RWPE2 (cell line): Measurements from ENCODE around the gene LRRN1.

ENCODE experiments used
- ATAC-seq: fragments of 200-7000 bp; cut with Tn5 transposase; 3 replicates; pipeline ENCODE4 v1.9.1; 2021; ENCODE audit warnings: low read depth
- DNase-seq: peaks from one replicate; pipeline ENCODE4 v3.0.0-alpha.2; 2020; ENCODE audit warnings: low spot score
- H3K27ac ChIP-seq: fragments of 450-650 bp; 2 replicates; pipeline ENCODE4 v1.5.1; 2017; ENCODE audit warnings: mild to moderate bottlenecking; ENCODE audit not compliant: poor library complexity, severe bottlenecking
- H3K27me3 ChIP-seq: fragments of 250-450 bp; sonication (Bioruptor Pico); 2 replicates; pipeline ENCODE4 v1.5.1; 2021; ENCODE audit warnings: mild to moderate bottlenecking, moderate library complexity; ENCODE audit not compliant: insufficient read depth, poor library complexity, severe bottlenecking
- H3K36me3 ChIP-seq: fragments of 250-450 bp; sonication (Bioruptor Pico); 2 replicates; pipeline ENCODE4 v1.5.1; 2020; ENCODE audit warnings: low read depth, mild to moderate bottlenecking, moderate library complexity
- H3K4me1 ChIP-seq: fragments of 250-450 bp; sonication (Bioruptor Pico); 2 replicates; pipeline ENCODE4 v1.5.1; 2021; ENCODE audit warnings: mild to moderate bottlenecking, moderate library complexity; ENCODE audit not compliant: insufficient read depth, poor library complexity, severe bottlenecking
- H3K4me3 ChIP-seq: fragments of 250-450 bp; sonication (Bioruptor Pico); 2 replicates; pipeline ENCODE4 v1.5.1; 2021; ENCODE audit warnings: mild to moderate bottlenecking, moderate library complexity; ENCODE audit not compliant: severe bottlenecking
- H3K9me3 ChIP-seq: fragments of 250-450 bp; sonication (Bioruptor Pico); 2 replicates; pipeline ENCODE4 v1.5.1; 2021; ENCODE audit warnings: mild to moderate bottlenecking, moderate library complexity; ENCODE audit not compliant: severe bottlenecking
- TF ChIP-seq, protein P1 (sequence below): fragments of 450-650 bp; IDR thresholded peaks from one replicate; pipeline ENCODE4 v1.5.1; 2017; ENCODE audit warnings: mild to moderate bottlenecking, moderate library complexity; ENCODE audit not compliant: poor library complexity, severe bottlenecking

The LRRN1 gene

DNA sequence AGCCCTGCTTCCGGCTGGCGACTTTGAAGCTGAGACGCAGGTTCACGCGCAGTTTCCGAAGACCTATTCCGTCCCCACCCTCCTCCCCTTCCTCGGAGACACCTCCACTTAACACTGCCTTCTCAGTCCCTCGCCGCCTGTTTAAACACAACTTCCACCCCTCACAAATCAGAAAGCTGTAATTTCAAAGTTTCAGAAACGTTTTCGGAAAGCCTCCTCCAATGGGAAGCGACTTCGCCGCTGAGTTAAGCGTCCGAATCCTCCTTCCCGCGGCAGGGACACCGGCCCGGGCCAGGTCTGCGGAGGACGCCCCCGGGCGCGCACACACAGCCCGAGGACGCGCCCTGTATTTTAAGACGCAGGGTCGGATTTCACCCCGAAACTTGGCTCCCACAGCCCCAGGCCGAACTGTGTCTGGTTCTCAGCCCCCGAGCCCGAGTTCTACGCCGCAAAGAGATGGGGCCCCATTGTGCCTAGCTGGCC is 559 bp upstream of the LRRN1 start:
- ATAC-seq: peak; percentile 34
- Histone ChIP-seq H3K27me3 (peaks cover 52% of the 10 kb centered on the region), H3K4me3 (peak overlapping the region; percentile 13), H3K36me3 (no peaks in the 10 kb centered on the region), H3K27ac (no peak overlapping the region), H3K9me3 (no peaks in the 10 kb centered on the region), H3K4me1 (no peaks in the 10 kb centered on the region)
- TF ChIP-seq, protein P1, sequence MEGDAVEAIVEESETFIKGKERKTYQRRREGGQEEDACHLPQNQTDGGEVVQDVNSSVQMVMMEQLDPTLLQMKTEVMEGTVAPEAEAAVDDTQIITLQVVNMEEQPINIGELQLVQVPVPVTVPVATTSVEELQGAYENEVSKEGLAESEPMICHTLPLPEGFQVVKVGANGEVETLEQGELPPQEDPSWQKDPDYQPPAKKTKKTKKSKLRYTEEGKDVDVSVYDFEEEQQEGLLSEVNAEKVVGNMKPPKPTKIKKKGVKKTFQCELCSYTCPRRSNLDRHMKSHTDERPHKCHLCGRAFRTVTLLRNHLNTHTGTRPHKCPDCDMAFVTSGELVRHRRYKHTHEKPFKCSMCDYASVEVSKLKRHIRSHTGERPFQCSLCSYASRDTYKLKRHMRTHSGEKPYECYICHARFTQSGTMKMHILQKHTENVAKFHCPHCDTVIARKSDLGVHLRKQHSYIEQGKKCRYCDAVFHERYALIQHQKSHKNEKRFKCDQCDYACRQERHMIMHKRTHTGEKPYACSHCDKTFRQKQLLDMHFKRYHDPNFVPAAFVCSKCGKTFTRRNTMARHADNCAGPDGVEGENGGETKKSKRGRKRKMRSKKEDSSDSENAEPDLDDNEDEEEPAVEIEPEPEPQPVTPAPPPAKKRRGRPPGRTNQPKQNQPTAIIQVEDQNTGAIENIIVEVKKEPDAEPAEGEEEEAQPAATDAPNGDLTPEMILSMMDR: no peak
- no peak for DNase-seq

DNA sequence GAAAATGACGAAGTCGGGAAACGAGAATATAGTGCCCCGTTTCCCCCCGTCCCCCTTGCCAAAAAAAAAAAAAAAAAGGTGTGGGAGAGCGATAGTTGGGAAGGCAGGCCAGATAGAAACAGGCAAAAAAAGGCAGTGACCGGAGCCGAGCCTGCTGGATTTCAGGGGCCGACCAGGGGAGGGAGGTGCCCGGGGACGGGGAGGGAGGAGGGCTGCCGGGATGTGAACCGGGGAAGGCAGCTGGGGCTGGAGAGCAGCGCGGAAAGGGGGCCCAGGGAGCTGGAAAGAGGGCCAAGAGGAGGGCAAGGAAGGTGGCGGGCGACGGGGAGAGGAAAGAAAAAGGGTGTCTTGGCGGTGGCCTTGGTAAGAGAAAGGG is 837 bp downstream of the LRRN1 start:
- Histone ChIP-seq H3K4me3 (no peak overlapping the region), H3K27me3 (peaks cover 52% of the 10 kb centered on the region), H3K9me3 (no peaks in the 10 kb centered on the region), H3K4me1 (no peaks in the 10 kb centered on the region), H3K36me3 (no peaks in the 10 kb centered on the region), H3K27ac (no peak overlapping the region)
- ATAC-seq (peak; percentile 35; the same call in 1 of the 3 replicates), DNase-seq (no peak)
- TF ChIP-seq, protein P1: no peak

DNA sequence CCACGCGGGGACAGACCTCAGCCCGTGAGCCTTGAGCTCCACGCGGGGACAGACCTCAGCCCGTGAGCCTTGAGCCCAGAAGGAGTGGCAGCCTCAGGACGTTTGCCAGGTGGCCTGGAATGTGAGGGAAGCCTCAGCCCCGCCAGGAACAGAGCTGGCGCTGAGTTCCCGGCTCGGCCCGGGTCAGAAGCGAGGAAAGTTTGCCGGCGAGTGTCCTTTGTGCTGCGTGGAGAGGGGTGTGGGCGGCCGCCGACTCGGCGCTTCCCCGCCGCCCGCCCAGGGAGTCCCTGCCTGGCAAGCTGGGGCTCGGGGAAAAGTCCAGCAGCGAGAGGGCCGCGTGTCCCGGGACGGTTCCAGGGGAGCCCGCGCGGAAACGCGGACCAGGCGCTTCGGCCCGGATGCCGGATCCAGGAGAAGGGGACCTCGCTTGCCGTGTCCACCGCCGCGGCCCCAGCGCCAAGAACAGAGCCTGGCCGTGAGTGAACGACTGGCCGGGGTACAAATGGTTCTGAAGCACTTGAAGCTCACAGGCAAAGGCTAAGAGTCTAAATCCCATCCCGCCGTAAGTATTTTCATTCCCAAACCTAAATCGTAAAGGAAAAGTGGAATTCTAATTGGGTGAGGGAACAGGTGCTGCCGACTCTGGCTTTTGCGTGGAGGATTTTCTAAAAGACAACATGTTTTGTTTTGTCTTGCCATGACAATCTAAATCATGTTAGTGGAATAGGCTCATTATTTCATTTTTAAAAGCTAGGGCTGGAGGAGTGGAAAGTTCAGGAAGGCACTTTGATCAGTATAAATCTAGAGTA is 1.7 kb downstream of the LRRN1 start:
- Histone ChIP-seq H3K27me3 (peaks cover 52% of the 10 kb centered on the region), H3K4me1 (no peaks in the 10 kb centered on the region), H3K36me3 (no peaks in the 10 kb centered on the region), H3K9me3 (no peaks in the 10 kb centered on the region), H3K4me3 (no peak overlapping the region), H3K27ac (no peak overlapping the region)
- no peak for DNase-seq
- ATAC-seq: peak; percentile 53
- TF ChIP-seq, protein P1: no peak

DNA sequence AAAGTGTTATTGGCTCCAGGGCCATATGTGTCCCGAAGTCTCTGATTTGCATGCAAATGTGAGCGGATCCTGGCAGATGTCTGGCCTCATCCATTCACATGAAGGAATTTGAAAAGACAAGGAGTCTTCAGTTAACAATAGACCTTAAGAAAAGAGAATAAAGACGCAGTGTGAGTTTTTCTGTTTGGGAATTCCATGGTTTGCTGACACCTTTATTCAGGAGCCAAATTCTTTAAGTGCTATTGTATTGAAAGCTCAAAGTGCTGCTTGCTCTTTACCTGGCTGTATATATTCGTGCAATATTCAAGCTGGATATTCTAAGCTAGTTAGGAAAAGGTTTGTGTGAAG is 2.2 kb downstream of the LRRN1 start:
- TF ChIP-seq, protein P1: no peak

DNA sequence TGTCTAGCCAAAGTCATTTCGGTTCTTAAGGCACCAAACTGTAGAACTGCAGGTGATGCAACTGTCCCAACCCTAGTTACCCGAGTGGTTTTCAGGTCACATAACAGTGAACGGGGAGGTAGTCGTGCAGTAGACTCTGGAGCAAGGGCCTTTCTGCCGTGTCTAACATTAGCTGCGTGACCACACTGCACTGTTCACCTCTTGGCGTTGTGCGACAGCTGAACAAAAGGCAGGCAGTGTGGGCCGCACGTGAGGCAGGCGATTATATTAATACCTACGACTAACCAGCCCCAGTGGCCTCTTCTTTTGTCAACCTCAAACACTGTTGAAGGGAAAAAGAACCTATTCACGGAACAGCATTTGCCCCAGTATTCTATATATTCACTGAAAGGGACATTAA is 2.8 kb downstream of the LRRN1 start:
- Histone ChIP-seq H3K4me3 (no peak overlapping the region), H3K9me3 (no peaks in the 10 kb centered on the region), H3K4me1 (no peaks in the 10 kb centered on the region), H3K36me3 (no peaks in the 10 kb centered on the region), H3K27me3 (peaks cover 49% of the 10 kb centered on the region), H3K27ac (no peak overlapping the region)
- DNase-seq (no peak), ATAC-seq (no peak)
- TF ChIP-seq, protein P1: no peak

More for the DNA sequence above, 2.2 kb downstream of the LRRN1 start:
- Histone ChIP-seq H3K27ac (no peak overlapping the region), H3K4me1 (no peaks in the 10 kb centered on the region), H3K36me3 (no peaks in the 10 kb centered on the region), H3K9me3 (no peaks in the 10 kb centered on the region), H3K27me3 (peaks cover 52% of the 10 kb centered on the region), H3K4me3 (no peak overlapping the region)
- ATAC-seq (no peak), DNase-seq (no peak)
